Skeletal muscle satellite cell (primary cell): ENCODE results near the gene KIAA1671.

ENCODE experiments used
- H3K27me3 ChIP-seq: 2 replicates; pipeline ENCODE4 v1.7.0; 2013; ENCODE audit warnings: low read length; ENCODE audit not compliant: control insufficient read depth, insufficient read depth
- H3K36me3 ChIP-seq: 2 replicates; pipeline ENCODE4 v1.7.0; 2013; ENCODE audit warnings: mild to moderate bottlenecking, control low read depth, low read length; ENCODE audit not compliant: insufficient read depth
- H3K4me1 ChIP-seq: 2 replicates; pipeline ENCODE4 v1.7.0; 2013; ENCODE audit warnings: low read length; ENCODE audit not compliant: control insufficient read depth, insufficient read depth
- H3K4me2 ChIP-seq: 2 replicates; pipeline ENCODE4 v1.7.0; 2013; ENCODE audit warnings: mild to moderate bottlenecking, low read length
- H3K4me3 ChIP-seq: 2 replicates; pipeline ENCODE4 v1.7.0; 2013; ENCODE audit warnings: low read length
- H3K9ac ChIP-seq: 2 replicates; pipeline ENCODE4 v1.7.0; 2013; ENCODE audit warnings: mild to moderate bottlenecking, low read depth, low read length, moderate library complexity
- H3K9me3 ChIP-seq: replicated peaks from 2 replicates; pipeline ENCODE4 v1.7.0; 2013; ENCODE audit warnings: mild to moderate bottlenecking, control low read depth, low read length

KIAA1671 gene

GRCh38 chr22:25092119-25092518, 139.6 kb downstream of the KIAA1671 start:
- no peak overlapping the region for H3K4me3 ChIP-seq
- H3K9me3 ChIP-seq = no peaks in the 10 kb centered on the region
- H3K27me3 ChIP-seq = peaks cover 10% of the 10 kb centered on the region
- H3K36me3 ChIP-seq = no peaks in the 10 kb centered on the region
- H3K9ac ChIP-seq = no peak overlapping the region
- H3K4me1 ChIP-seq = no peaks in the 10 kb centered on the region
- no peak overlapping the region for H3K4me2 ChIP-seq

GRCh38 chr22:25094579-25094978, 142.1 kb downstream of the KIAA1671 start:
- H3K4me1 ChIP-seq = no peaks in the 10 kb centered on the region
- H3K9ac ChIP-seq = no peak overlapping the region
- H3K27me3 ChIP-seq = peaks cover 10% of the 10 kb centered on the region
- H3K36me3 ChIP-seq = no peaks in the 10 kb centered on the region
- no peak overlapping the region for H3K4me3 ChIP-seq
- no peaks in the 10 kb centered on the region for H3K9me3 ChIP-seq
- H3K4me2 ChIP-seq = no peak overlapping the region

GRCh38 chr22:25095869-25096268, 143.4 kb downstream of the KIAA1671 start:
- H3K4me3 ChIP-seq = no peak overlapping the region
- H3K9me3 ChIP-seq = no peaks in the 10 kb centered on the region
- H3K27me3 ChIP-seq = peaks cover 3% of the 10 kb centered on the region
- no peaks in the 10 kb centered on the region for H3K36me3 ChIP-seq
- no peak overlapping the region for H3K4me2 ChIP-seq
- H3K9ac ChIP-seq = no peak overlapping the region
- no peaks in the 10 kb centered on the region for H3K4me1 ChIP-seq

- H3K27me3 ChIP-seq = peaks cover 3% of the 10 kb centered on the region
- H3K4me1 ChIP-seq = no peaks in the 10 kb centered on the region
- no peak overlapping the region for H3K9ac ChIP-seq
Observed at GRCh38 chr22:25096638-25097405, 144.3 kb downstream of the KIAA1671 start.

GRCh38 chr22:25098445-25099081, 146.0 kb downstream of the KIAA1671 start:
- H3K4me3 ChIP-seq = no peak overlapping the region
- no peaks in the 10 kb centered on the region for H3K36me3 ChIP-seq
- H3K9ac ChIP-seq = no peak overlapping the region
- H3K27me3 ChIP-seq = peaks cover 3% of the 10 kb centered on the region
- no peaks in the 10 kb centered on the region for H3K9me3 ChIP-seq
- H3K4me1 ChIP-seq = no peaks in the 10 kb centered on the region
- no peak overlapping the region for H3K4me2 ChIP-seq

More at GRCh38 chr22:25096638-25097405, 144.3 kb downstream of the KIAA1671 start:
- Histone ChIP-seq H3K4me3 (no peak overlapping the region), H3K4me2 (no peak overlapping the region), H3K36me3 (no peaks in the 10 kb centered on the region), H3K9me3 (no peaks in the 10 kb centered on the region)

- Histone ChIP-seq H3K4me3 (no peak overlapping the region), H3K27me3 (no peaks in the 10 kb centered on the region), H3K9me3 (no peaks in the 10 kb centered on the region), H3K9ac (no peak overlapping the region), H3K36me3 (no peaks in the 10 kb centered on the region), H3K4me2 (no peak overlapping the region), H3K4me1 (no peaks in the 10 kb centered on the region)
Observed at GRCh38 chr22:25099202-25099601, 146.7 kb downstream of the KIAA1671 start.

GRCh38 chr22:25100402-25100801, 147.9 kb downstream of the KIAA1671 start:
- no peak overlapping the region for H3K4me3 ChIP-seq
- H3K9me3 ChIP-seq = no peaks in the 10 kb centered on the region
- no peaks in the 10 kb centered on the region for H3K4me1 ChIP-seq
- H3K4me2 ChIP-seq = no peak overlapping the region
- no peaks in the 10 kb centered on the region for H3K36me3 ChIP-seq
- no peak overlapping the region for H3K9ac ChIP-seq
- no peaks in the 10 kb centered on the region for H3K27me3 ChIP-seq

- no peak overlapping the region for H3K9ac ChIP-seq
- H3K4me1 ChIP-seq = no peaks in the 10 kb centered on the region
- H3K4me2 ChIP-seq = no peak overlapping the region
- H3K27me3 ChIP-seq = no peaks in the 10 kb centered on the region
- H3K36me3 ChIP-seq = no peaks in the 10 kb centered on the region
- no peak overlapping the region for H3K4me3 ChIP-seq
- H3K9me3 ChIP-seq = no peaks in the 10 kb centered on the region
Observed at GRCh38 chr22:25100948-25101347, 148.4 kb downstream of the KIAA1671 start.

GRCh38 chr22:25101501-25101900, 149.0 kb downstream of the KIAA1671 start:
- Histone ChIP-seq H3K4me3 (no peak overlapping the region), H3K9me3 (no peaks in the 10 kb centered on the region)

GRCh38 chr22:25101986-25102385, 149.5 kb downstream of the KIAA1671 start:
- Histone ChIP-seq H3K4me1 (no peaks in the 10 kb centered on the region), H3K9me3 (no peaks in the 10 kb centered on the region), H3K4me2 (no peak overlapping the region), H3K36me3 (no peaks in the 10 kb centered on the region), H3K27me3 (no peaks in the 10 kb centered on the region), H3K4me3 (no peak overlapping the region), H3K9ac (no peak overlapping the region)

More at GRCh38 chr22:25101501-25101900, 149.0 kb downstream of the KIAA1671 start:
- H3K36me3 ChIP-seq = no peaks in the 10 kb centered on the region
- no peaks in the 10 kb centered on the region for H3K27me3 ChIP-seq
- H3K9ac ChIP-seq = no peak overlapping the region
- H3K4me1 ChIP-seq = no peaks in the 10 kb centered on the region
- no peak overlapping the region for H3K4me2 ChIP-seq

- Histone ChIP-seq H3K9me3 (no peaks in the 10 kb centered on the region), H3K36me3 (no peaks in the 10 kb centered on the region), H3K4me3 (no peak overlapping the region), H3K4me2 (no peak overlapping the region), H3K27me3 (no peaks in the 10 kb centered on the region), H3K9ac (no peak overlapping the region), H3K4me1 (no peaks in the 10 kb centered on the region)
Observed at GRCh38 chr22:25102722-25103121, 150.2 kb downstream of the KIAA1671 start.

- Histone ChIP-seq H3K27me3 (no peaks in the 10 kb centered on the region), H3K4me2 (no peak overlapping the region), H3K36me3 (no peaks in the 10 kb centered on the region), H3K9ac (no peak overlapping the region), H3K9me3 (no peaks in the 10 kb centered on the region), H3K4me3 (no peak overlapping the region), H3K4me1 (no peaks in the 10 kb centered on the region)
Observed at GRCh38 chr22:25104367-25104766, 151.9 kb downstream of the KIAA1671 start.
